H54 (cell line): ENCODE results near the gene KRTAP13-4.
A peak's percentile ranks its signal among the peaks of the same experiment; 100 is the strongest.

Source experiments
- DNase-seq: peaks from one replicate; pipeline ENCODE4 v3.0.0; 2011; ENCODE audit warnings: low spot score, mixed read lengths; ENCODE audit not compliant: insufficient read length
- FAIRE-seq: peaks from 3 replicates; lab custom pipeline; 2011; peaks lifted over from hg19 to GRCh38; lab: Jason Lieb, UNC
- POLR2A ChIP-seq: IDR thresholded peaks from 2 replicates; pipeline ENCODE4 v1.6.1; 2011; ENCODE audit warnings: low read depth, mild to moderate bottlenecking, low read length

The KRTAP13-4 gene

GRCh38 chr21:30447056-30447455 lies 17.0 kb downstream of the KRTAP13-4 start:
- no peak for DNase-seq
- FAIRE-seq: no peak
- TF ChIP-seq POLR2A: no peak

DNA sequence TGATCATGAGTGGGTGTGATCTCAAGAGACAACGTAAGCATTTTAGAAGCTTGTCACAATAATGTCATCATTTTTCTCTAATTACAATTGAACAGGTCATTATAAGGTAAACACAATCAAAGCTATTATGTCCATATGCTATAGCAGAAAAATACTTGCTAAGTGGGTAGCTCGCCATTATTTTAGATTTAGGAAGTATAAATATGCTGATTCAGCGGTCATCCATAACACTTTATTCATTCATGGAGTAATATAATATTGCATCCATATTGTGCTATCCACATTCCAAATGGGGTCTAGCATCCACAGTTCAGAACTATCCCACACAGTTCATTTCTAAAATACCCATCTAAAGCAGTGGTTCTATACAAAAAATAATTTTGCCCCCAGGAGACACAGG lies 18.5 kb downstream of the KRTAP13-4 start:
- no peak for DNase-seq
- no peak for FAIRE-seq
- TF ChIP-seq POLR2A: no peak

- no peak for TF ChIP-seq POLR2A
- DNase-seq (no peak), FAIRE-seq (peak; percentile 77)
These were observed 33.7 kb downstream of the KRTAP13-4 start for GRCh38 chr21:30463713-30464112.

- FAIRE-seq (no peak), DNase-seq (no peak)
- no peak for TF ChIP-seq POLR2A
These were observed 39.1 kb downstream of the KRTAP13-4 start for GRCh38 chr21:30468900-30469714.

DNA sequence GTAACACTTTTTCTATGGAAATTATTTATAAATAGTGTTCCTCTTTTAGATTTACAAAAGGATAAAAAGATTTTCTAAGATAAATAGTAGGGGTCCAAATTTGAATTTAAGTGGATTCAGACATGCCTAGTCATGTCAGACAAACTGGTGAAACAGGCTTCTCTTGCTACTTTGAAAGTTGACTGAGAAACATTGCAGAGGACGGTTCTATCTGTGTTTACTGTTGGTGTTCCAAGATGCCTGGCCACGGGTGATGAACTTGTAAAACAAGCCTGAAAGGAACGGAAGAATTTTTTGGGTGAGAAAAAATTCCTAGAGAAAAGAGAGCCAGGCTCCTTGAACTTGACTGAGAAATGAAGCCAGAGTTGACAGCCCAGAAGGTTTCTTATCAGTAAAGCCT lies 48.0 kb downstream of the KRTAP13-4 start:
- no peak for TF ChIP-seq POLR2A
- FAIRE-seq: no peak
- DNase-seq: no peak

- TF ChIP-seq POLR2A: no peak
- FAIRE-seq (no peak), DNase-seq (no peak)
These were observed 49.2 kb downstream of the KRTAP13-4 start for GRCh38 chr21:30479259-30479658.

GRCh38 chr21:30480145-30480544 lies 50.1 kb downstream of the KRTAP13-4 start, which contains the start of gene KRTAP19-1:
KRTAP19-1 (minus strand) TSS chr21:30480367; CDS start chr21:30480317, 50 bp downstream.
- DNase-seq (no peak), FAIRE-seq (no peak)
- TF ChIP-seq POLR2A: no peak
